Liver (tissue), 9 donors: ENCODE results near the gene ARHGAP23. TPM values are rescaled to one million over a fixed set of nuclear protein-coding genes. Genes with fewer than 3 reads are reported as not detected.

ENCODE experiments used
- DNase-seq: peaks from one replicate; pipeline ENCODE4 v3.0.0-alpha.2; 2017; ENCODE audit warnings: low spot score
- H3K27ac ChIP-seq, 2 donors: one replicate each; pipeline ENCODE4 v1.7.0; 2013; ENCODE audit warnings: inconsistent platforms in 2 of 2, low read length in 2 of 2, control low read depth in 1 of 2, low read depth in 1 of 2, mild to moderate bottlenecking in 1 of 2
- H3K27me3 ChIP-seq, 4 donors: one replicate each; pipeline versions ENCODE4 v1.6.1 to v1.7.0; 2013; ENCODE audit warnings: low read length in 3 of 4, inconsistent platforms in 1 of 4, mild to moderate bottlenecking in 1 of 4, moderate library complexity in 1 of 4; ENCODE audit not compliant: control insufficient read depth in 4 of 4, insufficient read depth in 4 of 4
- H3K36me3 ChIP-seq, 4 donors: one replicate each; pipeline versions ENCODE4 v1.6.1 to v1.7.0; 2013; ENCODE audit warnings: low read length in 3 of 4, mild to moderate bottlenecking in 3 of 4, low read depth in 1 of 4, moderate library complexity in 1 of 4; ENCODE audit not compliant: control insufficient read depth in 4 of 4, insufficient read depth in 3 of 4
- H3K4me1 ChIP-seq, 4 donors: one replicate each; pipeline versions ENCODE4 v1.6.1 to v1.7.0; 2013; ENCODE audit warnings: low read length in 3 of 4, mild to moderate bottlenecking in 3 of 4, moderate library complexity in 1 of 4; ENCODE audit not compliant: control insufficient read depth in 4 of 4, insufficient read depth in 4 of 4
- H3K4me3 ChIP-seq, 3 donors: one replicate each; pipeline versions ENCODE4 v1.6.1 to v1.7.0; 2013; ENCODE audit warnings: low read length in 3 of 3, control low read depth in 1 of 3, low read depth in 1 of 3, mild to moderate bottlenecking in 1 of 3
- H3K9ac ChIP-seq, 2 donors: one replicate each; pipeline ENCODE4 v1.7.0; 2013; ENCODE audit warnings: low read length in 2 of 2, mild to moderate bottlenecking in 2 of 2, moderate library complexity in 2 of 2, control low read depth in 1 of 2, low read depth in 1 of 2
- H3K9me3 ChIP-seq, 4 donors: one replicate each; pipeline versions ENCODE4 v1.6.1 to v1.7.0; 2013; ENCODE audit warnings: low read length in 3 of 4; ENCODE audit not compliant: control insufficient read depth in 4 of 4
- ATF3 ChIP-seq: IDR thresholded peaks from 2 replicates; pipeline ENCODE4 v1.6.1; 2016; ENCODE audit warnings: antibody characterized with exemption
- CTCF ChIP-seq: fragments of 150-350 bp; IDR thresholded peaks from 2 replicates; pipeline ENCODE4 v1.5.1; 2017; ENCODE audit warnings: improper control_type of control experiment, low read depth, low read length; ENCODE audit not compliant: missing input control
- EGR1 ChIP-seq, 2 donors: IDR thresholded peaks; 2 replicates each; pipeline ENCODE4 v1.6.1; 2016 to 2018; ENCODE audit warnings: antibody characterized with exemption in 2 of 2, low read depth in 2 of 2
- FOXA2 ChIP-seq: IDR thresholded peaks from 2 replicates; pipeline ENCODE4 v1.6.1; 2016; ENCODE audit warnings: antibody characterized with exemption
- GABPA ChIP-seq, 2 donors: IDR thresholded peaks in 1 of 2; conservative IDR thresholded peaks in 1 of 2; 2 replicates each; pipeline ENCODE4 v1.6.1; 2016; ENCODE audit warnings: antibody characterized with exemption in 2 of 2, mild to moderate bottlenecking in 1 of 2, moderate library complexity in 1 of 2
- HNF4A ChIP-seq, 2 donors: conservative IDR thresholded peaks; 2 replicates each; pipeline ENCODE4 v1.6.1; 2016; ENCODE audit warnings: antibody characterized with exemption in 2 of 2, mild to moderate bottlenecking in 2 of 2
- HNF4G ChIP-seq: IDR thresholded peaks from 2 replicates; pipeline ENCODE4 v1.6.1; 2016; ENCODE audit warnings: antibody characterized with exemption
- JUND ChIP-seq, 2 donors: IDR thresholded peaks; 2 replicates each; pipeline ENCODE4 v1.6.1; 2016; ENCODE audit warnings: antibody characterized with exemption in 2 of 2
- MAX ChIP-seq: IDR thresholded peaks from 2 replicates; pipeline ENCODE4 v1.6.1; 2016; ENCODE audit warnings: antibody characterized with exemption
- NR2F2 ChIP-seq: IDR thresholded peaks from 2 replicates; pipeline ENCODE4 v1.6.1; 2016; ENCODE audit warnings: antibody characterized with exemption
- RAD21 ChIP-seq, 2 donors: IDR thresholded peaks; 2 replicates each; pipeline ENCODE4 v1.6.1; 2016; ENCODE audit warnings: antibody characterized with exemption in 2 of 2, mild to moderate bottlenecking in 2 of 2
- REST ChIP-seq: IDR thresholded peaks from 2 replicates; pipeline ENCODE4 v1.6.1; 2016; ENCODE audit warnings: antibody characterized with exemption, mild to moderate bottlenecking
- SP1 ChIP-seq: IDR thresholded peaks from 2 replicates; pipeline ENCODE4 v1.6.1; 2018; ENCODE audit warnings: antibody characterized with exemption, mild to moderate bottlenecking
- TAF1 ChIP-seq: conservative IDR thresholded peaks from 2 replicates; pipeline ENCODE4 v1.6.1; 2016; ENCODE audit warnings: antibody characterized with exemption, mild to moderate bottlenecking
- YY1 ChIP-seq: IDR thresholded peaks from 2 replicates; pipeline ENCODE4 v1.6.1; 2016; ENCODE audit warnings: antibody characterized with exemption, mild to moderate bottlenecking
- ZBTB33 ChIP-seq: IDR thresholded peaks from 2 replicates; pipeline ENCODE4 v1.6.1; 2016; ENCODE audit warnings: antibody characterized with exemption
- WGBS: extraction: QIAGEN DNeasy Blood & Tissue Kit; methylation state at CpG from one replicate; pipeline ENCODE4 v1.1.7; 2013; 5-methylcytosine and 5-hydroxymethylcytosine counted together
- polyA plus RNA-seq, 2 donors: library from polyadenylated mRNA; stranded (reverse) in 1 of 2; unstranded in 1 of 2; fragments of 200-250 nt in 1 of 2; fragments of >200 nt in 1 of 2; fragmentation: Nextera tagmentation in 1 of 2; extraction: Ambion mirVana in 1 of 2; gene quantifications; one replicate each; pipeline versions ENCODE4 v1.2.1 to v1.2.3, GENCODE V29; 2013 to 2015
- total RNA-seq, 2 donors: library from RNA; depleted of rRNA; stranded (reverse); fragments of >200 nt; gene quantifications; one replicate each; pipeline ENCODE4 v1.2.3, GENCODE V29; 2014
- donor health status: healthy.
- donor health status: healthy.
- donor health status: healthy.
- donor health status: healthy.
- donor health status: healthy.

ARHGAP23 gene
- total and polyA plus RNA-seq, 4 donors, result 0.28 to 31.8 (median 4.6) TPM

GRCh38 chr17:38427160-38427949 is 909 bp upstream of the ARHGAP23 start (continued):
- no peak for TF ChIP-seq CTCF

- H3K27me3 ChIP-seq, result peaks cover 0 to 2% (median 0%) of the 10 kb centered on the region in 4 donors
- peaks cover 6 to 11% (median 7%) of the 10 kb centered on the region in 4 donors for H3K4me1 ChIP-seq
- TF ChIP-seq HNF4A (conservative IDR thresholded peaks at IDR 0.05) (no peak), ATF3 (no peak), NR2F2 (no peak), EGR1 (IDR thresholded peaks at IDR 0.05; ENCODE audit: low read depth in 2 of 2) (no peak), HNF4G (no peak), YY1 (no peak), JUND (IDR thresholded peaks at IDR 0.05) (no peak), MAX (no peak), TAF1 (no peak), FOXA2 (no peak), ZBTB33 (no peak)
- no peak overlapping the region for H3K9ac ChIP-seq
- peak overlapping the region; percentile 54 to 73 (median 69) for H3K4me3 ChIP-seq
- DNase-seq, result no peak
- H3K27ac ChIP-seq, result peak overlapping the region; percentile 72 to 76
- H3K9me3 ChIP-seq, result no peaks in the 10 kb centered on the region
- 14% methylated on average over 56 of the region's 56 CpGs for WGBS
- H3K36me3 ChIP-seq, result no peaks in the 10 kb centered on the region
These were observed 543 bp downstream of the ARHGAP23 start for GRCh38 chr17:38428643-38429371.

GRCh38 chr17:38429476-38430100 is 1.3 kb downstream of the ARHGAP23 start:
- Histone ChIP-seq H3K4me3 (no peak overlapping the region), H3K36me3 (no peaks in the 10 kb centered on the region), H3K27ac (peak overlapping the region in 1 of 2 donors; percentile 76), H3K9ac (no peak overlapping the region), H3K27me3 (peaks cover 0 to 2% (median 0%) of the 10 kb centered on the region in 4 donors), H3K4me1 (peaks cover 6 to 11% (median 7%) of the 10 kb centered on the region in 4 donors), H3K9me3 (no peaks in the 10 kb centered on the region)
- no peak for DNase-seq
- WGBS, result 79% methylated on average over 9 of the region's 9 CpGs
- no peak for TF ChIP-seq YY1
- TF ChIP-seq RAD21 (IDR thresholded peaks at IDR 0.05), result no peak
- no peak for TF ChIP-seq SP1
- no peak for TF ChIP-seq ATF3
- no peak for TF ChIP-seq EGR1 (IDR thresholded peaks at IDR 0.05; ENCODE audit: low read depth in 2 of 2)
- TF ChIP-seq HNF4A (conservative IDR thresholded peaks at IDR 0.05), result no peak
- no peak for TF ChIP-seq GABPA (IDR thresholded peaks at IDR 0.05 in 1 of 2, conservative IDR thresholded peaks at IDR 0.05 in 1 of 2)
- no peak for TF ChIP-seq NR2F2
- TF ChIP-seq MAX, result no peak
- no peak for TF ChIP-seq HNF4G
- TF ChIP-seq REST, result no peak
